Esophagus muscularis mucosa (tissue), 4 donors: ENCODE data around the gene TRAPPC14.

Experiments used
- EP300 ChIP-seq: sonication (generic); formaldehyde crosslinking; IDR thresholded peaks from one replicate; pipeline ENCODE4 v1.6.1; 2017; ENCODE audit warnings: antibody characterized with exemption
- POLR2A ChIP-seq: fragments of 450-650 bp; IDR thresholded peaks from one replicate; pipeline ENCODE4 v1.6.1; 2017; ENCODE audit warnings: antibody characterized with exemption, moderate library complexity, mild to moderate bottlenecking, low read depth
- POLR2AphosphoS5 ChIP-seq, 2 donors: sonication (generic); formaldehyde crosslinking; IDR thresholded peaks; one replicate each; pipeline ENCODE4 v1.6.1; 2017; ENCODE audit warnings: antibody characterized with exemption in 2 of 2
- TF ChIP-seq, protein P1 (sequence below), 3 experiments: fragments of 200-600 bp in 2 of 3; fragments of 450-650 bp in 1 of 3; sonication (generic) in 2 of 3; IDR thresholded peaks; one replicate each; pipeline ENCODE4 v1.5.1; 2017 to 2019; ENCODE audit warnings: antibody characterized with exemption in 3 of 3, mild to moderate bottlenecking in 2 of 3, moderate library complexity in 1 of 3

DNA sequence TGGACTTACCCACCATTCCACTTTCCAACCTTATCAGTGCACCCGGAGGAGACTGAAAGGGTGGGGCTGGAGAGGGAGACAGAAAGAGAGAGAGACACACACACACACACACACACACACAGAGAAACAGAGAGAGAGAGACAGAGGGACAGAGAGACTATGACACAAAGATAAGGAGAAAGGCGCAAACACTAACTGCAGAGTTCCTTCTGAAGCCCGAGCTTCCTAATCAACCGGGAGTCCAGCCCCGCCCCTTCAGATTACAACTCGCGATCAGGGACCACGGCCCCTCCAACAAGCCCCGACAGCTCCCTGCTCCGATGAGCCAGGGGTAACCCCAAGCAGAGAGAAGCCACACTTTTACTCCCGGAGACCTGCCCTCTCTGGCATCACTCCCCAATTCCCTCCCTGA, 9.4 kb upstream of the TRAPPC14 start:
- TF ChIP-seq, protein P1, sequence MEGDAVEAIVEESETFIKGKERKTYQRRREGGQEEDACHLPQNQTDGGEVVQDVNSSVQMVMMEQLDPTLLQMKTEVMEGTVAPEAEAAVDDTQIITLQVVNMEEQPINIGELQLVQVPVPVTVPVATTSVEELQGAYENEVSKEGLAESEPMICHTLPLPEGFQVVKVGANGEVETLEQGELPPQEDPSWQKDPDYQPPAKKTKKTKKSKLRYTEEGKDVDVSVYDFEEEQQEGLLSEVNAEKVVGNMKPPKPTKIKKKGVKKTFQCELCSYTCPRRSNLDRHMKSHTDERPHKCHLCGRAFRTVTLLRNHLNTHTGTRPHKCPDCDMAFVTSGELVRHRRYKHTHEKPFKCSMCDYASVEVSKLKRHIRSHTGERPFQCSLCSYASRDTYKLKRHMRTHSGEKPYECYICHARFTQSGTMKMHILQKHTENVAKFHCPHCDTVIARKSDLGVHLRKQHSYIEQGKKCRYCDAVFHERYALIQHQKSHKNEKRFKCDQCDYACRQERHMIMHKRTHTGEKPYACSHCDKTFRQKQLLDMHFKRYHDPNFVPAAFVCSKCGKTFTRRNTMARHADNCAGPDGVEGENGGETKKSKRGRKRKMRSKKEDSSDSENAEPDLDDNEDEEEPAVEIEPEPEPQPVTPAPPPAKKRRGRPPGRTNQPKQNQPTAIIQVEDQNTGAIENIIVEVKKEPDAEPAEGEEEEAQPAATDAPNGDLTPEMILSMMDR (IDR thresholded peaks at IDR 0.05), result no peak
- no peak for TF ChIP-seq POLR2A
- TF ChIP-seq EP300, result no peak
- no peak for TF ChIP-seq POLR2AphosphoS5 (IDR thresholded peaks at IDR 0.05)
